ENCODE data around the gene MCUR1.
"Not testable (repeated sequence)": the region's sequence is repeated elsewhere in the genome, so short reads cannot be mapped to it uniquely, and the experiment has no call there.

Gene MCUR1

DNA sequence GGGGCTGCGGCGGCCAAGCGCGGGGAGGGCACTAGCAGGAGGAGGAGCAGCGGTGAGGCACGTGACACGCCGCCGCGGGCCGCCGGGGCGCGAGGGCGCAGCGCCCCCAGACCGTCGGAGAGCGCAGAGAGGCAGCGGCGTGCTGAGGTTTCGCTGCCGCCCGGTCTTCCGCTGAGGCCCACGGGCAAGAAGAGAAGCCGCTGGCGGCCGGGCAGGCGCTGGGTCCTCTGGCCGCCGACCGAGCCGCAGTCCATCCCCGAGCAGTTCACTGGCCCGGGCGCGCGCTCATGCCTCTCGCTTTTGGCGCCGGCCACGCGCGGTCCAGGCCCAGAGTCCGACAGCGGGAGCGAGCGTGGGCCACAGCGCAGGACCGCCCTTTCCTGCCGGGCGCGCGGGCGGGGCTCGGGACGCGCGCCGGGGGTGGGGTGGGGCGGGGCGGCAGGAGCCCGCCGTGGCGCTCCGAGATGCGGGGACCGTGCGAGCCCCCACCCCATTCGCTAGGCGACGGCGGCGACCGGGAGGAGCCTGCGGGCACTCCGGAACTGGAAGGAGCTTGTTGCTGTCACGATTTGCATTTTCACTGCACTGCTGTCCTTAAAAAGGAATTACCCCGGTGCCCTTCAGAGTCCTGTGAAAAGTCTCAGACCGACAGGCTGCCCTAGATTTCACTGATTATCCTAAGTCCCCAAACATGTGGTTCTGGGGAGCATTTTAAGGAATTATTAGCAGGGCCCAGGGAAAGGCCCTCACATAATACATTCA, at the start of gene MCUR1:
Gene MCUR1 (minus strand): TSS at position 382 of the 762 bp plus-strand sequence. CDS start 128 bp downstream, at position 254.
- DNase-seq: peak; percentile 83

DNA sequence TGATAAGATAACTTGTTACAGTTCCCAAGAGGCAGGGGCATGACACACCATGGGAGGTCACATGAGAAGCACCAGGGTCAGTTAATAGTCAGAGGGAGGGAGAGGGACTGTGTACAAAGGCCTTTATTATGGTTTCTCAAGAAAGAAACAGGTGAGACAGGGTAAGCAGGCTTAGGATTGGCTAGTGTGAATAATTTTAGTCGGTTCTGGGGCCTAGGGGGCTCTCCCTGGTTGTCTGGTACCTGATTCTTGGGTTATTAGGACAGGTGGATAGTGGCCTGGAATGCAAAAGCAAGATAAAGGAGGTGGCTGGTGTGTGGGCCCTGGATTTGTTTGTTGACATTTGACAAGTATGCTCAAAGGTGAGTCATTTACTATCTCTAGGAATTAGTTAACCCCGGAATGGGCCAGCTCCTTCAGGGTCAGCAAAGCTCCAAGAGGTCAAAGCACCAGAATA, 49.4 kb upstream of the MCUR1 start:
- DNase-seq: peak; percentile 53

GRCh38 chr6:13860556-13861185, 46.3 kb upstream of the MCUR1 start:
- DNase-seq: not testable (repeated sequence)

- no peak for DNase-seq
Observed at GRCh38 chr6:13859871-13860555, 45.7 kb upstream of the MCUR1 start.

DNA sequence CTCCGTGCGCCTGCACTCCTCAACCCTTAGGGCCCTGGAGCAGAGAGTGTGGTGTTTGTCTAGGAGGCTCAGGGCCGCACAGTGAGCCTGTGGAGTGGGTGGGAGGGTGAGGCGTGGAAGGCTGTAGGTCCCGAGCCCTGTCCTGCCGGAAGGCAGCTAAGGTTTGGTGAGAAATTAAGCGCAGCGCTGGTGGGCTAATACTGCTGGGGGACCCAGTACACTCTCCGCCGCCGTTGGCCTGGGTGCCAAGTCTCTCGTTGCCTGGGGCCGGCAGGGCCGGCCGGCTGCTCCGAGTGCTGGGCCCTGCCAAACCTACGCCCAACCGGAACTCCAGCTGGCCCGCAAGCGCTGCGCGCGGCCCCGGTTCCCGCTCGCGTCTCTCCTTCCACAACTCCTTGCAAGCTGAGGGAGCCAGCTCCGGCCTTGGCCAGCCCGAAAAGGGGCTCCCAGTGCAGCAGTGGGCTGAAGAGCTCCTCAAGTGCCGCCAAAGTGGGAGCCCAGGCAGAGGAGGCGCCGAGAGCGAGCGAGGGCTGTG, 40.4 kb upstream of the MCUR1 start:
- no peak for DNase-seq

- no peak for DNase-seq
Observed at GRCh38 chr6:13853871-13854270, 39.5 kb upstream of the MCUR1 start.

DNA sequence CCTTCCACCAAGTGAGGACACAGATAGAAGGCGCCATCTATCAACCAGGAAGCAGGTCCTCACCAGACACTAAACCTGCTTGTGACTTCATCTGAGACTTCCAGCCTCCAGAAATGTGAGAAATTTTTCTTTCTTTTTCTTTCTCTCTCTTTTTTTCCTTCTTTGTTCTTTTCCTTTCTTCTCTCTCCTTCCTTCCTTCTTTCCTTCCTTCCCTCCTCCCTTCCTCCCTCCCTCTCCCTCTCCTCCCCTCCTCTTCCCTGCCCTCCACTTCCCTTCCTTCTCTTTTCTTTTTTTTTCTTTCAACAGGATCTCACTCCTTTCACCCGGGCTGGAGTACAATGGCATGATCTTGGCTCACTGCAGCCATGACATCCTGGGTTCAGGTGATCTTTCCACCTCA, 37.4 kb upstream of the MCUR1 start:
- no peak for DNase-seq

DNA sequence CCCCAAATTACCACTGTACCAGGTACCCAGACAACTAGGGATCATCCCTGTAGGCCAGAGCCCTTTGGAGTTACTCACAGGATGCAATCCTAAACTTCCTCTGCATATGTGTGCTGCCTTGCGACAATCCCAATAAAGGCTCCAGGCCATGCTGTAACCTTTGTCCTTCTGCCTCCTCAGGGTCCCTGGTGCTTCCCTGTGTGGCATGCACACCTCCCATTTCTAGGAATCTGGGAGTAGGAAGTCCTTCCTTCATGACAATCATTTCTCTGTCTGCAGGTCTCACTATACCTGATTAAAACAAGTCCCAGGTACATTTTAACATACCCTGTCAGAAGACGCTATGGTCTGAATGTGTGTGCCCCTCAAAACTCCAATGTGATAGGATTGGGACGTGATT, 37.0 kb upstream of the MCUR1 start:
- no peak for DNase-seq

GRCh38 chr6:13850690-13851089, 36.3 kb upstream of the MCUR1 start:
- not testable (repeated sequence) for DNase-seq

DNA sequence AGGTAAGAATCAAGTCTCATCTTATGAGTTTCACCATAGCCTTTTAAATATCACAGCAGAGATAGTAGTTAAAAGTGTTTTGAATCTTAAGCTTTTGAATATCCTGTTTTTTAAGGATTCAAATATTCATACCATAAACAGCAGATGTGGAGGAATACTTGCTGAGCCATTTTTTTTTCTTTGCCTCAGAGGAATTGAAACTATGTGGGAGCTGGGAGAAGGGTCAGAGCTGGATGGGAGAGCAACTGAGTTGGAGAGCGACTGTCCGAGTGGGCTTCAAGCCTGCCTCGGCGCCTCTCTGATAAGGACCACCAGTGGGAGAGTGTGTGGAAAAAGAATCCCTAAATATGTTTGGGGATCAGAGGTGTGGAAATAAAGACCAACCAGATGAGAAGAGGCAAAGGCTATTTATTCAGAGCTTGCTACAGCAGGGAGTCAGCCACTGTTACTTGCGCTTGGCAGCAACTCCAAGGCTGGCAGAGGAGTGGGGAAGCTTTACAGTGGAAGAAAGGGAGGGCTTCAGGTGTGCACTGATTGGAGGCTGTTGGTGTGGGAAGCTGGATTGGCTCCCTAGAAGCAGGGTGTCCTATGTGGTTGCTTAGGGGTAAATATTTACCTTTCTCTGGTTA, 34.3 kb upstream of the MCUR1 start:
- peak; percentile 88 for DNase-seq

DNA sequence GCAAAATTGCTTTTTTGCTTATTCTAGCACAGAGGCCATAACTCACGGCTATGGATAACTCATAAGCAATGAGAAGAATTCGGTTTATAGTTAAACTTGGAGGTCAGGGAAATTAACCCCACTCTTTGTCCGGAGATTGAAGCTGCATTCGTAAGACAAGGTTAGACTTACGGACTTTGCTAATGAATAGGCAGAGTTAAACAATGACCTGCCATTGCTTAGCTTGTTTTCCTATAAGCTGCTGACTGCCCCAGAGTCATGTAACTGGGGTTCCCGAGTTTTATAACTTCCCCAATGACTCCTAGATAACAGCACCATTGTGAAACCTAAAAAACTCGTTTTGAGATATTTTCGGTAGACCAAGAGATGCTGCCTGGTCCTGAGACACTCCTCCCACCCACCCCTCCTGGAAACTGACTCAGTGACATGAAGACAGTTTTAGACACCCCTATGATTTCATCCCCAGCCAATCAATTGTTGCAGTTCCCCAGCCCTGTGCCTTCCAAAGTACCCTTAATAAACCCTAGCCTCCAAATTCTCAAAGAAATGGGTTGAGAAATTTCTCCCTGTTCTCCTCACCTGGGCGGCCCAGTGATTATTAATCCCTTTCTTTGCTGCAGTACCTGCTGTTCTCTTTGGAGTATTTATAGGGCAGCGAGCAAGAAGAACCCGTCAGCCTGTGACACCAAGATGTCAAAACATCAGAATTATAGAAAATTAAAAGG, 33.1 kb upstream of the MCUR1 start:
- no peak for DNase-seq

DNA sequence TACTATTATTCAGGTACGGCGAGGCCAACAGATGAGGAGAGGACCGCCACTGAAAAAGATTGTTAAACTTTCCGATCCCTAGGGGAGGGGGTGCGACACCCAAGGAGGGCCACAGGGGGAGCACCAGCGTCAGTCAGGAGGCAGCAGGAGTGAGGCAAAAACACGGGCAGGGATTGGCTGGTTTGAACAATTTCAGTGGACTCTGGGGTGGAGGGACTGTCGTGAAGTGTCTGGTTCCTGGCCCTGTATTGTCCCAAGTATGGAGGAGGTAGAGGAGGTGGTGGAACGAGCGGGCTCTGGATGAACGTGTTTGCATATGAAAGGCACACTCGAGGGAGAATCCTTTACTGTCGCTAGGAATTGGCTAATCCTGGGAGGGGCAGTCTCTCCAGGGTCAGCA, 32.5 kb upstream of the MCUR1 start:
- no peak for DNase-seq

DNA sequence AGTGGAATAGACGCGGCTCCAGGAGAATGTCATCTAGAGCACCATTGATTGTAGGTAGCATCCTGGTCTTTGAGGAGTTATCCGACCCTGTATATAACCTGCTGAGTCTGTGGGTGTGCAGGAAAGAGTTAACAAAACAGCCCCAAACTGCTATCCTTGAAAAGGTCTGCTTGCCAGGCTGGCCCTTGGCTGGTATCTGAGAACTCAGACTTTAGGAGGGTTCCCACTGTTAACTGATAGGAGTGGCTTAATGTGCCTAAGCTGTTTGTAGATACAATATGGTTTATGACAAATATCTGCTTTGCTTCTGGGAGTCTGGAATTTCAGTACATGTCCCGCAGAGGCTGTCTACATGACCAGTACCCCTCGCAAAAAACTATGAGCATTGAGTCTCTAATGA, 27.6 kb upstream of the MCUR1 start:
- no peak for DNase-seq

DNA sequence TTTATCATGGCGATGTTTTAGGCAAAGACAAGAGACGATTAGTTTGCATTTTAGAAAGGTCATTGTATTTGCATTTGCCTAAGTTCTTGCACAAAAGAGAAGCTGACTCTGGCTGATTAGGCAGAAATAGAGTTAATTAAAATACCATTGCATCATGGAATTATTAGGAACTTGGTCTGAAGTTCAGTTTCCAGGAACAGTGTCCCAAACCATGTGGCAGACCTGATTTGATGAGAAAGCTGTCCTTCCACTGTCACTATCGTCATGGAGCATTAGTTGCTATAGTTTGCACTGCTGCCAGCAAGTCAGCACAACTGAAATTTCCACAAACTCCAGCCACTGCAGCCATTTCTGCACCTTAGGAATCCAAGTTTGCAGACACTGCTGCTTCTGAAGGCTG, 24.3 kb upstream of the MCUR1 start:
- DNase-seq: no peak

- peak; percentile 68 for DNase-seq
Observed at GRCh38 chr6:13836170-13836569, 21.8 kb upstream of the MCUR1 start.

DNA sequence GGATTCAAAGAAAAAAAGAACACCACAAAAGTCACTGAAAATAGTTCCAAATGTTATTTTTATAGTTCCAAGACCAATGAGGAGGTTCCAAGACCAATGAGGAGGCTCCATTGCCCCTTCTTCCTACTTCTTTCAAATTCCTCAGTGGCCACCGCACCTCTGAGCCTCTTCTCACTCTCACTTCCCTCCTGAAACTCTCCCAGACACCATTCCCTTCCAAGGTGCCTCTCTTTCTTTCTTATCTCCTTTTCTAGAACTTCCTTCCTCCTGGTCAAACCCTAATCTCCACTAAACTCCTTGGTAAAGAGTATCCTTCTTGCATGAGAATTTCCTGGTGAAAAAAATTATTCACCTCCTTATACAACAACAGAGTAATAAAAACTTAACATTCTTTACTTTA, 20.4 kb upstream of the MCUR1 start:
- no peak for DNase-seq

- not testable (repeated sequence) for DNase-seq
Observed at GRCh38 chr6:13834018-13834417, 19.7 kb upstream of the MCUR1 start.

DNA sequence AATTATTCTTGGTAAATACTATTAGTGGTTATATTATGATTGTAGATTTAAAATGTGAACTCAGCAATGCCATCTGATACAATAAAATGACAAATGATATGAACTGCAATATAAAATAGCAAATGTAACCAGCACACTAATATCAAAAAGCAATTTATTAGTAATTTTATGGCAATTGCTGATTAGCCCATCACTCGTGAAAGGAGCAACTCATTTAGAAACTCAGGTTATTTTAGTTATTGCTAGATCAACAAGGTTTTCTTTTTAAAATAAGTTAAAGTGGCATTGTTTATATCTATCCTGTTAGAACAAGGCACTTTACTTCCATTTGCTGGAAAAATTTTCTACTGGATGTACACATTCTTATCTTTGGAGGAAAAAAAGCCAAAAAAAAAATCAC, 18.4 kb upstream of the MCUR1 start:
- no peak for DNase-seq

DNA sequence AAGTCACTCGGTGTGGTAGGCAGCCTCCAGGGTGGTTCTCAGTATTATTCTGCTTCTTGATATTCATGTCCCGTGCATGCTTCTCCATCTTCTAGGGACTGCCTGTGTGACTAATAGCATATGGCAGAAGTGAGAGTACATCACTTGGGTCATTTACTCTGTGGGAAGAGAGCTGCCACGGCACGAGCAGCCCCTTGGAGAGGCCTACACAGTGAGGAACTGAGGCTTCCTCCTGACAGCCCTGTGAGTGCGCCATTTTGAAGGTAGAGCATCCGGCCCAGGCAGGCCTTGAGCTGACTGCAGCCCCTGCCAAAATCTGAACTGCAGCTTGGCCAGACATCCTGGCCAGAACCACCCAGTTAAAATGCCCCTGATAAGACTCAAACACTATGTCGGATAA, 17.3 kb upstream of the MCUR1 start:
- DNase-seq: no peak

GRCh38 chr6:13830803-13831202, 16.4 kb upstream of the MCUR1 start:
- no peak for DNase-seq

GRCh38 chr6:13829419-13829818, 15.1 kb upstream of the MCUR1 start:
- DNase-seq: not testable (repeated sequence)

- DNase-seq: not testable (repeated sequence)
Observed at GRCh38 chr6:13828656-13829301, 14.4 kb upstream of the MCUR1 start.

Data from NCI-H2029 treated with DMSO at 0.1 percent for 48 hours (cell line).